GM10248 (cell line): ENCODE data around the gene TMIGD3.

Experiments
- CTCF ChIA-PET: fragments of 300-600 bp; sonication (Branson Sonifier 250); formaldehyde crosslinking; extraction: SDS; loops from one replicate; lab custom pipeline; 2021; ENCODE audit warnings: antibody characterized with exemption; lab: Yijun Ruan, JAX
- POLR2A ChIA-PET: fragments of 350-650 bp; sonication (Branson Sonifier 250); formaldehyde crosslinking; extraction: SDS; loops from one replicate; lab custom pipeline; 2020; ENCODE audit warnings: antibody characterized with exemption; lab: Yijun Ruan, JAX
- DNase-seq: peaks from one replicate; pipeline ENCODE4 v3.0.0; 2012; ENCODE audit errors: extremely low spot score
- CTCF ChIP-seq: IDR thresholded peaks from 2 replicates; pipeline ENCODE4 v1.5.1; 2012; ENCODE audit warnings: mild to moderate bottlenecking, low read depth; ENCODE audit errors: extremely low read depth, missing control alignments, control extremely low read depth

The TMIGD3 gene

GRCh38 chr1:111455642-111456031 is 47.8 kb downstream of the TMIGD3 start:
- ChIA-PET POLR2A (no interaction called here), CTCF (no interaction called here)
- no peak for DNase-seq
- TF ChIP-seq CTCF: no peak

- POLR2A ChIA-PET: no interaction called here
- peak; percentile 26 for DNase-seq
- CTCF ChIA-PET: interaction anchor here (1.1 kb wide), 1 partner anchor 315 kb away, joined by 3 read pairs; the partner anchor contains the start of genes CEPT1 and DRAM2
- no peak for TF ChIP-seq CTCF
Measured at GRCh38 chr1:111454859-111455641, 48.4 kb downstream of the TMIGD3 start.

- TF ChIP-seq CTCF: no peak
- ChIA-PET POLR2A (interaction anchor here (1.1 kb wide), 1 partner anchor 285 kb away, joined by 3 read pairs; the partner anchor contains the start of gene INKA2), CTCF (interaction anchor here (0.9 to 2.4 kb wide), 6 partner anchors 18 to 314 kb away, joined by 3 to 7 read pairs (median 3); partner anchors contain the start of genes CEPT1 and DRAM2)
- no peak for DNase-seq
Measured at GRCh38 chr1:111453706-111454105, 49.7 kb downstream of the TMIGD3 start.

GRCh38 chr1:111452581-111452980 is 50.9 kb downstream of the TMIGD3 start:
- ChIA-PET CTCF (interaction anchor here (1.2 to 2.4 kb wide), 5 partner anchors 15 to 295 kb away, joined by 4 to 7 read pairs (median 6); no protein-coding TSS in a partner anchor), POLR2A (interaction anchor here (1.1 kb wide), 1 partner anchor 287 kb away, joined by 3 read pairs; the partner anchor contains the start of gene INKA2)
- TF ChIP-seq CTCF: no peak
- DNase-seq: no peak

- no peak for DNase-seq
- no peak for TF ChIP-seq CTCF
- ChIA-PET CTCF (interaction anchor here (1.1 to 1.7 kb wide), 3 partner anchors 32 to 420 kb away, joined by 3 to 4 read pairs (median 3); no protein-coding TSS in a partner anchor), POLR2A (no interaction called here)
Measured at GRCh38 chr1:111450185-111450584, 53.2 kb downstream of the TMIGD3 start.

GRCh38 chr1:111449703-111450017 is 53.8 kb downstream of the TMIGD3 start:
- TF ChIP-seq CTCF: no peak
- CTCF ChIA-PET: interaction anchor here (0.6 to 3.5 kb wide), 4 partner anchors 31 to 320 kb away, joined by 3 to 11 read pairs (median 4); no protein-coding TSS in a partner anchor
- DNase-seq: no peak
- POLR2A ChIA-PET: no interaction called here
